GM12865 (cell line): ENCODE measurements around the gene ZEB1.

ENCODE experiments used
- DNase-seq: peaks from one replicate; pipeline ENCODE4 v3.0.0; 2010; ENCODE audit warnings: low read depth
- H3K4me3 ChIP-seq: 2 replicates; pipeline ENCODE4 v1.5.1; 2011; ENCODE audit warnings: mild to moderate bottlenecking, low read depth, low read length, control low read depth
- TF ChIP-seq, protein P1 (sequence below): IDR thresholded peaks from 2 replicates; pipeline ENCODE4 v1.5.1; 2011; ENCODE audit warnings: low read length, control low read depth, low read depth, inconsistent platforms; ENCODE audit not compliant: insufficient read depth; ENCODE audit errors: missing control alignments

The ZEB1 gene

DNA sequence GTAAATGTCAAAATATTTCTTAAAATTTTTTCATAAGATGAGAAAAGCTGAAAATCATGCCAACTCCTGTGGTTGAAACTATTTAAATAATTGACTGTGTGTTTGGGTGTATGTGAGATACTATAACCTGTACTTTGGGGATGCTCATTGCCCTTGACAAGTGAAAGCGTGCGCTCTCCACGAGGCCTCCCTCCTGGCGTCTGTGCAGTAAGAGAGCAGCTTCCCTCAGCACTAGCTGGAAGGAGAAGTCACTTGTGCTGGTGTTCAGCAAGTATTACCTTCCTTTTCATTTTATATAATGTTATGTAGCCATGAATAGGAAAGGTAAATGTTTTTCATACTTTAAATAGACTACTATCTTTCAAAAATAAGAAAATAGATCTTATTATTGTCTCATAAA lies 118.9 kb downstream of the ZEB1 start:
- TF ChIP-seq, protein P1, sequence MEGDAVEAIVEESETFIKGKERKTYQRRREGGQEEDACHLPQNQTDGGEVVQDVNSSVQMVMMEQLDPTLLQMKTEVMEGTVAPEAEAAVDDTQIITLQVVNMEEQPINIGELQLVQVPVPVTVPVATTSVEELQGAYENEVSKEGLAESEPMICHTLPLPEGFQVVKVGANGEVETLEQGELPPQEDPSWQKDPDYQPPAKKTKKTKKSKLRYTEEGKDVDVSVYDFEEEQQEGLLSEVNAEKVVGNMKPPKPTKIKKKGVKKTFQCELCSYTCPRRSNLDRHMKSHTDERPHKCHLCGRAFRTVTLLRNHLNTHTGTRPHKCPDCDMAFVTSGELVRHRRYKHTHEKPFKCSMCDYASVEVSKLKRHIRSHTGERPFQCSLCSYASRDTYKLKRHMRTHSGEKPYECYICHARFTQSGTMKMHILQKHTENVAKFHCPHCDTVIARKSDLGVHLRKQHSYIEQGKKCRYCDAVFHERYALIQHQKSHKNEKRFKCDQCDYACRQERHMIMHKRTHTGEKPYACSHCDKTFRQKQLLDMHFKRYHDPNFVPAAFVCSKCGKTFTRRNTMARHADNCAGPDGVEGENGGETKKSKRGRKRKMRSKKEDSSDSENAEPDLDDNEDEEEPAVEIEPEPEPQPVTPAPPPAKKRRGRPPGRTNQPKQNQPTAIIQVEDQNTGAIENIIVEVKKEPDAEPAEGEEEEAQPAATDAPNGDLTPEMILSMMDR, result no peak
- DNase-seq, result no peak

DNA sequence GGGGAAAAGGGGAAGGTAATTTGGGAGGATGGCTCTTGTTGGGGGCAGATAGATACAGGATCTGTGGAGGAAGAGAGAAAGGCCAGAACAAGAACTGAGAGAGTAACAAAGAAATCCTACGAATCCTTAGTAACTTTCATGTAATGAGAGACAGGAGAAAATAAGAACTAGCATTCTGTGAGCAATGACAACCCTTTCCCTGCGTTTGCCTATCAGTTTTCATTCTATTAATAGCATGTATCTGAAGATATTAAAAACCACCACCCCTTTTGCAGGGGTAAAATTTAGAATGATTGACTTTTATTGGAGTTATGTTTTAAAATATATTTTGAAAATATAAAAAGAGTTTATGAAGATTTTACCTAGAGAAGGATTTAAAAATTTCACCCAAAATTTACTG lies 132.8 kb downstream of the ZEB1 start:
- DNase-seq, result no peak
- TF ChIP-seq, protein P1, result no peak
- H3K4me3 ChIP-seq, result no peak overlapping the region

More for the DNA sequence above, 118.9 kb downstream of the ZEB1 start:
- H3K4me3 ChIP-seq, result no peak overlapping the region

DNA sequence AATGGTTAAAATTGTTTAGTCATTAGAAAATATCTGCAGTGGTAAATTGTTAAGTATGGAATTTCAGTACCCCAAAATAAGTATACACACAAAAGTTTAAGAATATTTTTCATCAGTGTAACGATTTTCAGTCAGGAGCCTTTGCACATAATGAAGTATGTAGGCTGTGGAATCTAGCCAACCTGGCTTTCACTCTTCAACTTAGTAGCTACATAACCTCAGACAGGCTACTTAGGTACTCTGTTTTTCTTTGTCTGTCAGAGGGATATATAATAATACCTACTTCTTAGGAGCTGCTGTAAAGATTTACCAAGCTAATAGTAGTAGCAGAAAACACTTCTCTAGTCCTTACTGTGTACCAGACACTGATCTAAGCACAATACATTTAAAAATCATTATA lies 137.5 kb downstream of the ZEB1 start:
- H3K4me3 ChIP-seq, result no peak overlapping the region
- TF ChIP-seq, protein P1, result no peak
- DNase-seq, result no peak

DNA sequence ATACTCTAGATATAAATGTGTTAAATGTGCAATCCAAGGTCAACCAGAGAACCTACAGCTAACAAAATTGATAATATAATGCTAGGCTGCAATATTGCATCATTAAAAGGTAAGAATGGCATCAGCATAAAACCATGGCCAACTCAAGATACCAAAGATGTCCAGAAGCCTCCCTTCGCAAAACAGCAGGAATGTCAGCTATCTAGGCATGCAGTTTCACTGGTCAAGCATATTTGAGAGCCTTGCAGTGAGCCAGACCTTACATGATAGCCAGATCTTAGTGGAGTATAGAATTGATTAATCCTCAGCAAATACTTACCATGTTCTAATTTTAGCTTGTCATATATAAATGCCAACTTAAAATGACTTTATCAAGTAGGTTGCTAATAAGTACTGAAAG lies 138.8 kb downstream of the ZEB1 start:
- DNase-seq, result no peak
- H3K4me3 ChIP-seq, result no peak overlapping the region
- TF ChIP-seq, protein P1, result no peak

DNA sequence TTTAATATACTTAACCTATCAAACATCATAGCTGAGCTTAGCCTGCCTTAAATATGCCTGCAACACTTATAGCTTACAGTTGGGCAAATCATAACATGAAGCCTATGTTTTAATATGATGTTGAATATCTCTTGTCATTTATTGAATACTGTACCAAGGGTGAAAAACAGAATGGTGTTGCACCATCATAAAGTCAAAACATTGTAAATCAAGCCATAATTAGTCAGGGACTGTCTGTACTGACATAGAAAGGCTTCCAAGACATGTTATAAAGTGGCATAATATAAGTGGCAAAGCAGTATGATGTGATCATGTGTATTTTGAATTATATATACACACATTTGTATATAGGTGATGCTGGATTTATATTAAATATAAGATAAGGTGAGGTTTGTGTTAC lies 140.0 kb downstream of the ZEB1 start:
- no peak overlapping the region for H3K4me3 ChIP-seq
- no peak for DNase-seq
- TF ChIP-seq, protein P1, result no peak

DNA sequence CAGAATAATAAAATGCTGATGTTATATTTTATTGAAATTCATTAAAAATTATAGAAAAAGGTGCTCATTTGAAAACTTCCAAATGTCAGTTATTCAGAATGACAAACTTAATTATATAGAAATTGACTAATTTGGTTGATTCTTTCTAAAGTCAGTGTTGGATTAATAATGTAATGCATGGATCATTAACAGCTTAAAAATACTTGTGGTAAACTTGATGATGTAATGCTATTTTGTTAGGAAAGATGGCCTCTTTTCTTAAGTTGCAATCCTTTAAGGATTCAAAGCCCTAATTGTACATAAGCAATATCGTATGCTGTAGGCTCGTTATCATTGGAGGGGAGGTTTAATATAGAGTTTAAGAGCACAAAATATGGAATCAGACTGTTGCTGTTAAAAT lies 141.2 kb downstream of the ZEB1 start:
- DNase-seq, result no peak
- TF ChIP-seq, protein P1, result no peak
- H3K4me3 ChIP-seq, result no peak overlapping the region

DNA sequence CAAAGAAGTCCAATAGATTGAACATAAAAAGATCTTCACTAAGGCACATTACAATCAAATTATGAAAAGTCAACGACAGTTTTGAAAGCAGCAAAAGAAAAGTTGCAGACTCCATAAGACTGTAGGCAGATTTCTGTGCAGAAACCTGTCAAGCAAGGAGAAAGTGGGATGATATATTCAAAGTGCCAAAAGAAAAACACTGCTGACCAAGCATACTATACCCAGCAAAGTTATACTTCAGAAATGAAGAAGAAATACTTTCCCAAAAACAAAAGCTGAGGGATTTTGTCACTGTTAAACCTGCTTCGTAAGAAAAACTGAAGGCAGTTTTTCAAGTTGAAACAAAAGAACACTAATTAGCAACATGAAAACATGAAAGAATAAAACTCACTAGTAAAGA lies 145.5 kb downstream of the ZEB1 start:
- TF ChIP-seq, protein P1, result no peak
- no peak overlapping the region for H3K4me3 ChIP-seq
- no peak for DNase-seq
